ENCODE results near the gene RGS17.
A peak's percentile ranks its signal among the peaks of the same experiment; 100 is the strongest.
"Not testable (repeated sequence)": the region's sequence is repeated elsewhere in the genome, so short reads cannot be mapped to it uniquely, and the experiment has no call there.

RGS17 gene

GRCh38 chr6:153131037-153131981 is at the start of gene RGS17:
TSS of gene RGS17 (minus strand) at chr6:153131282. CDS start at chr6:153044018, 87,264 bp downstream.
- DNase-seq = peak in 45 of 56 donors; percentile 16 to 69 (median 53)

GRCh38 chr6:153172815-153173214 is 41.7 kb upstream of the RGS17 start:
- DNase-seq = no peak

GRCh38 chr6:153170511-153170910 is 39.4 kb upstream of the RGS17 start:
- no peak for DNase-seq

- DNase-seq = no peak
These were observed 36.8 kb upstream of the RGS17 start for GRCh38 chr6:153167907-153168306.

GRCh38 chr6:153167061-153167891 is 36.2 kb upstream of the RGS17 start:
- DNase-seq = no peak

- DNase-seq = peak in 5 of 56 donors; percentile 2 to 14 (median 6)
These were observed 31.6 kb upstream of the RGS17 start for GRCh38 chr6:153162646-153163045.

- DNase-seq = no peak
These were observed 31.1 kb upstream of the RGS17 start for GRCh38 chr6:153162172-153162571.

GRCh38 chr6:153160221-153160620 is 29.1 kb upstream of the RGS17 start:
- no peak for DNase-seq

GRCh38 chr6:153150752-153151440 is 19.8 kb upstream of the RGS17 start:
- DNase-seq = no peak

- no peak for DNase-seq
These were observed 19.3 kb upstream of the RGS17 start for GRCh38 chr6:153150371-153150751.

- DNase-seq = no peak
These were observed 18.8 kb upstream of the RGS17 start for GRCh38 chr6:153149891-153150290.

- DNase-seq = no peak
These were observed 15.3 kb upstream of the RGS17 start for GRCh38 chr6:153146413-153146812.

GRCh38 chr6:153145591-153145990 is 14.5 kb upstream of the RGS17 start:
- DNase-seq = no peak

GRCh38 chr6:153143200-153143599 is 12.1 kb upstream of the RGS17 start:
- no peak for DNase-seq

- DNase-seq = peak in 1 of 56 donors; percentile 13
These were observed 9.2 kb upstream of the RGS17 start for GRCh38 chr6:153140299-153140698.

GRCh38 chr6:153138930-153139329 is 7.8 kb upstream of the RGS17 start:
- DNase-seq = no peak

- DNase-seq = no peak
These were observed 4.6 kb upstream of the RGS17 start for GRCh38 chr6:153135681-153136080.

GRCh38 chr6:153133667-153134066 is 2.6 kb upstream of the RGS17 start:
- not testable (repeated sequence) for DNase-seq

- peak in 5 of 56 donors; percentile 19 to 50 (median 32) for DNase-seq
These were observed 506 bp downstream of the RGS17 start for GRCh38 chr6:153130515-153131036.

- peak in 15 of 56 donors; percentile 4 to 36 (median 23) for DNase-seq
These were observed 1.1 kb downstream of the RGS17 start for GRCh38 chr6:153129873-153130514.

- no peak for DNase-seq
These were observed 4.9 kb downstream of the RGS17 start for GRCh38 chr6:153126218-153126617.

Measured in amygdala (tissue), 56 donors.